ENCODE results near the gene RAB13. TPM values are rescaled to one million over a fixed set of nuclear protein-coding genes. Genes with fewer than 3 reads are reported as not detected.

Gene RAB13
- total RNA-seq, 1 experiment from 2014 or later = 122 TPM

GRCh38 chr1:153963030-153963849 lies 22.9 kb downstream of the RAB13 start, which contains the start of gene SLC39A1:
SLC39A1 (minus strand) TSS chr1:153963537; CDS start chr1:153962715, 822 bp downstream.
- H3K4me2 ChIP-seq (ENCODE audit: insufficient read depth, insufficient read length, low read length) = peak within 1 kb of the TSS; percentile 96
- H2BK5ac ChIP-seq (ENCODE audit: insufficient read length, low read length) = peak within 1 kb of the TSS; percentile 60
- no peak within 1 kb of the TSS for H2BK12ac ChIP-seq (ENCODE audit: insufficient read length, low read depth, low read length)
- no peaks in the 10 kb centered on the region for H3K27me3 Mint-ChIP-seq (ENCODE audit: low read depth)
- H4K20me1 ChIP-seq (ENCODE audit: control insufficient read depth, insufficient read depth, insufficient read length) = no peaks in the 10 kb centered on the region
- H2BK20ac ChIP-seq (ENCODE audit: low read depth, low read length, poor library complexity, severe bottlenecking) = no peak within 1 kb of the TSS
- H3K4me1 ChIP-seq (ENCODE audit: insufficient read depth, low read length) = no peaks in the 10 kb centered on the region
- WGBS (ENCODE audit: extremely low coverage, insufficient read length, low lambda C conversion rate) = no CpG with 5 or more reads among the region's 54 CpGs
- H3K4me1 Mint-ChIP-seq = peaks cover 47 to 64% of the 10 kb centered on the region in 2 experiments
- no peak within 1 kb of the TSS; the same call in 1 of the 2 replicates for H3K4ac ChIP-seq (ENCODE audit: low read depth, low read length)
- H3K27ac ChIP-seq (ENCODE audit: insufficient read length, low read depth, low read length) = peak within 1 kb of the TSS; percentile 97
- H2AK5ac ChIP-seq (ENCODE audit: insufficient read length, low read length) = no peak within 1 kb of the TSS
- H3K23ac ChIP-seq (ENCODE audit: insufficient read length, low read depth, low read length) = no peak within 1 kb of the TSS
- peak within 1 kb of the TSS; percentile 98 to 99 (median 99) for H3K27ac Mint-ChIP-seq
- no peak within 1 kb of the TSS for H2AFZ ChIP-seq (ENCODE audit: low read length)
- no peak within 1 kb of the TSS for H2BK15ac ChIP-seq (ENCODE audit: low read depth, low read length)
- no peak within 1 kb of the TSS for H3K56ac ChIP-seq (ENCODE audit: insufficient read length, low read depth, low read length)
- TF ChIP-seq CTCF (conservative IDR thresholded peaks at IDR 0.05) = no peak
- H3K9me3 ChIP-seq (ENCODE audit: control insufficient read depth, low read depth, low read length) = no peaks in the 10 kb centered on the region
- H3K4me3 Mint-ChIP-seq = peak within 1 kb of the TSS; percentile 89 to 94
- peaks cover 17% of the 10 kb centered on the region; the same call in 1 of the 2 replicates for H3K79me2 ChIP-seq (ENCODE audit: insufficient read depth, low read length)
- H2BK120ac ChIP-seq (ENCODE audit: low read depth, low read length, poor library complexity, severe bottlenecking) = no peak within 1 kb of the TSS
- peak within 1 kb of the TSS; percentile 31 for H4K91ac ChIP-seq (ENCODE audit: insufficient read length, low read depth, low read length)
- H3K36me3 Mint-ChIP-seq (ENCODE audit: insufficient read depth in 1 of 3, low read depth in 3 of 3) = peaks cover 31 to 40% (median 36%) of the 10 kb centered on the region in 3 experiments
- no peak within 1 kb of the TSS for H3T11ph ChIP-seq (ENCODE audit: low read length)
- H3K9me3 Mint-ChIP-seq = peaks cover 0 to 4% of the 10 kb centered on the region in 2 experiments; a peak in 2 of 5 replicates
- H4K5ac ChIP-seq (ENCODE audit: insufficient read length, low read depth, low read length) = peak within 1 kb of the TSS; percentile 73
- no peaks in the 10 kb centered on the region for H3K27me3 ChIP-seq (ENCODE audit: insufficient read depth, low read length)
- H3K9ac ChIP-seq (ENCODE audit: extremely low read depth, insufficient read length, low read length) = peak within 1 kb of the TSS; percentile 96
- H3K79me1 ChIP-seq (ENCODE audit: insufficient read depth, low read depth, low read length, poor library complexity, severe bottlenecking) = peaks cover 8% of the 10 kb centered on the region
- peaks cover 29% of the 10 kb centered on the region for H3K23me2 ChIP-seq (ENCODE audit: insufficient read length, low read depth, low read length, poor library complexity, severe bottlenecking)
- peak within 1 kb of the TSS; percentile 79; the same call in 1 of the 2 replicates for H3K14ac ChIP-seq (ENCODE audit: insufficient read depth, low read length)
- no peak within 1 kb of the TSS for H4K8ac ChIP-seq (replicated peaks; ENCODE audit: insufficient read length, low read depth, low read length)
- peak; percentile 99 for DNase-seq
- H3K18ac ChIP-seq (ENCODE audit: insufficient read length, low read depth, low read length) = peak within 1 kb of the TSS; percentile 74

Data from H9 (cell line).